HG03280 (cell line): ENCODE measurements around the gene BCL2L2.
"Not testable (repeated sequence)": the region's sequence is repeated elsewhere in the genome, so short reads cannot be mapped to it uniquely, and the experiment has no call there.

Source experiments
- ATAC-seq: cut with Tn5 transposase; IDR thresholded peaks from one replicate; pipeline ENCODE4 v1.9.1; 2021; ENCODE audit warnings: mild to moderate bottlenecking, moderate library complexity; ENCODE audit not compliant: unreplicated experiment

Gene BCL2L2

DNA sequence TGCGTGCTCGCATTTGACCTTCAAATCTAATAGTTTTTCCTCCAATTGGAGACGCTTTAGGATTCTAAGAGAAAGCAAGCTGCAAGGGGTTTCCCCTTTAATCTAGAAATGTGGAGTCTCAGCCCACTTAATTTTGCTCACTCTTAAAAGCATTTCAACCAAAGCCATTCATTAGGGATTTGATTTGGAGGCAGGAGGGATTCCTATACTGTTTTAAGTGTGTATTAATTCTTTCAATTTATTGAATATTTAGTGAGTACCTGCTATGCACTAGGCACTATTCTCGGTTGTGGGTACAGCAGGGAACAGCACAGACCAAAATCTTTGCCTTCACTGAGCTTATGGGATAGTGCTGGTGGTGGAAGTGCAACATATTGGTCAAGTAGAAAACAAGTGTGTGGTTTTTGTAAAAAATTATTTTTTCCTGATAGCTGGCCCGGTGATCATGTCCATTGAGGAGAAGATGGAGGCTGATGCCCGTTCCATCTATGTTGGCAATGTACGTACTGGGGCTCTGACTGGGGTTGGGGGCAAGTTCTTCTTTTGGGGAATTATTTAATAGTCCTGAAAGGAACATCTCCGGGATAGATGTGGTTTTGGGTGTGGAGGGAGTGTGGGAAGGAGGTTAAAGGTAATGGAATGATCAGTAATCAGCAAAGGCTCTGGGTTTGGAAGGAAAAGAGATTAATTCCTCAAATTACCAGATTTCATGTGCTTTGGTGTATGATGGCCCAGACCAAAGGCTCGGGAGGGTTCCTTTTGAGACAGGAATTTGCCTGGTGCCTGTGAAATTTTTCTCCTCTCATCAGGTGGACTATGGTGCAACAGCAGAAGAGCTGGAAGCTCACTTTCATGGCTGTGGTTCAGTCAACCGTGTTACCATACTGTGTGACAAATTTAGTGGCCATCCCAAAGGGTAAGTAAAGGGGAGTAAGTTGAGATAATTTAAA, 16.2 kb downstream of the BCL2L2 start:
- no peak for ATAC-seq

DNA sequence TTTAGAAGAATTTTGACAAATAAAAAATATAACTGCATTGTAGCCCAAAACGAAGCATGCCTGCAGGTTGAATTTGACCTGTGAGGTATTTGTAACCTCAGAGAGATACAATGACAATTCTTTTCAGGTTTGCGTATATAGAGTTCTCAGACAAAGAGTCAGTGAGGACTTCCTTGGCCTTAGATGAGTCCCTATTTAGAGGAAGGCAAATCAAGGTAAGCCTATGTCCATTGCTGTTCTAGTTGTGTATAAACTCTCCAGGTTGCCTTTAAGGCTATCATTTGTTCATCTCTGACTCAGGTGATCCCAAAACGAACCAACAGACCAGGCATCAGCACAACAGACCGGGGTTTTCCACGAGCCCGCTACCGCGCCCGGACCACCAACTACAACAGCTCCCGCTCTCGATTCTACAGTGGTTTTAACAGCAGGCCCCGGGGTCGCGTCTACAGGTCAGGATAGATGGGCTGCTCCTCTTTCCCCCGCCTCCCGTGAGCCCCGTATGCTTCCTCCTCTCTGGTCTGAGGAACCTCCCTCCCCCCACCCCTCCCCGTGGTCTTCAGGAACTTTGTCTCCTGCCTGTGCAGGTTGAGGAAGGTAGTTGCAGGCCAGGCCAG, 17.3 kb downstream of the BCL2L2 start:
- no peak for ATAC-seq

DNA sequence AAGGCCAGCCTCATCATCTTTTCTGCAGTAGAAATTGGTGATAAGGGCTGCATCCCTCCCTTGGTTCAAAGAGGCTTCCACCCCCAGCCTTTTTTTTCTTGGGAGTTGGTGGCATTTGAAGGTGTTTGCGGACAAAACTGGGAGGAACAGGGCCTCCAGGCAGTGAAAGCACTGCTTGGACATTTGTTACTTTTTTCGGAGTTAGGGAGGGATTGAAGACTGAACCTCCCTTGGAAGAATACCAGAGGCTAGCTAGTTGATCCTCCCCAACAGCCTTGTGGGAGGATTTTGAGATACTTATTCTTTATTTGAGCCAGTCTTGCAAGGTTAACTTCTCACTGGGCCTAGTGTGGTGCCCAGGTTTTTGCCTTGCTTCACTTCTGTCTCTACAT, 17.8 kb downstream of the BCL2L2 start:
- ATAC-seq: no peak

DNA sequence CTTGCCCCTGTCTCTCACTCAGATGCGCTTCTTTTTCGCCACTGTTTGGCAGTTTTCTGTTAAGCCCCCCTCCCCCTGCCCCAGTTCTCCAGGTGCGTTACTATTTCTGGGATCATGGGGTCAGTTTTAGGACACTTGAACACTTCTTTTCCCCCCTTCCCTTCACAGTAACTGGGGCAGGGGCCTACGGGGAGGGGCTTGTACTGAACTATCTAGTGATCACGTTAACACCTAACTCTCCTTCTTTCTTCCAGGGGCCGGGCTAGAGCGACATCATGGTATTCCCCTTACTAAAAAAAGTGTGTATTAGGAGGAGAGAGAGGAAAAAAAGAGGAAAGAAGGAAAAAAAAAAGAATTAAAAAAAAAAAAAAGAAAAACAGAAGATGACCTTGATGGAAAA, 18.4 kb downstream of the BCL2L2 start:
- ATAC-seq: no peak

DNA sequence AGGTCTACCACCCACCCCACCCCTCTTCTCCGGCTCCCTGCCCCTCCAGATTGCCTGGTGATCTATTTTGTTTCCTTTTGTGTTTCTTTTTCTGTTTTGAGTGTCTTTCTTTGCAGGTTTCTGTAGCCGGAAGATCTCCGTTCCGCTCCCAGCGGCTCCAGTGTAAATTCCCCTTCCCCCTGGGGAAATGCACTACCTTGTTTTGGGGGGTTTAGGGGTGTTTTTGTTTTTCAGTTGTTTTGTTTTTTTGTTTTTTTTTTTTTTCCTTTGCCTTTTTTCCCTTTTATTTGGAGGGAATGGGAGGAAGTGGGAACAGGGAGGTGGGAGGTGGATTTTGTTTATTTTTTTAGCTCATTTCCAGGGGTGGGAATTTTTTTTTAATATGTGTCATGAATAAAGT, 19.1 kb downstream of the BCL2L2 start:
- not testable (repeated sequence) for ATAC-seq

DNA sequence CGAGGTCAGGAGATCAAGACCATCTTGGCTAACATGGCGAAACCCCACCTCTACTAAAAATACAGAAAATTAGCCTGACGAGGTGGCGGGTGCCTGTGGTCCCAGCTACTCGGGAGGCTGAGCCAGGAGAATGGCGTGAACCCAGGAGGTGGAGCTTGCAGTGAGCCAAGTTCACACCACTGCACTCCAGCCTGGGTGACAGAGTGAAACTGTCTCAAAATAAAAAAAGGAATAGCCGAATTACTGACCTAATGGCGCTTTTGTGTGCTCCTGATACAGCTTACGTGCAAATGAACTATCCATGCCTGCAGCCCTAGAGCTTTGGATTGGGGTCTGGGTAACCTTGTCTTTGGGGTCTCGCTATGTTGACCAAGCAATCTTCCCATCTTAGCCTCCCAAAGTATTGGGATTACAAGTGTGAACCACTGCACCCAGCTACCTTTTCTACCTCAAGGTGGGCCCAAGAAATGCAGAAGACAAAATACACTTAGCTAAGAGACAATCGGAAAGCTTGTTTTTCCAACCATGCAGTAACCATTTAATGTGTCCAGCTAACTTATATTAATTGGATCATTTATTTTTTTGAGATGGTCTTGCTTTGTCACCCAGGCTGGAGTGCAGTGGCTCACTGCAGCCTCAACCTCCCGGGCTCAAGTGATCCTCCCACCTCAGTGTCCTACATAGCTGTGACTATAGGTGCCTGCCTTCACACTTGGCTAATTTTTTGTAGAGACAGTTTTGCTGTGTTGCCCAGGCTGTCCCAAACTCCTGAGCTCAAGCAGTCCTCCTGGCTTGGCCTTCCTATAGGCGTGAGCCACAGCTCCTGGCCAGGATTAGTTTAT, 20.1 kb downstream of the BCL2L2 start:
- ATAC-seq: no peak

DNA sequence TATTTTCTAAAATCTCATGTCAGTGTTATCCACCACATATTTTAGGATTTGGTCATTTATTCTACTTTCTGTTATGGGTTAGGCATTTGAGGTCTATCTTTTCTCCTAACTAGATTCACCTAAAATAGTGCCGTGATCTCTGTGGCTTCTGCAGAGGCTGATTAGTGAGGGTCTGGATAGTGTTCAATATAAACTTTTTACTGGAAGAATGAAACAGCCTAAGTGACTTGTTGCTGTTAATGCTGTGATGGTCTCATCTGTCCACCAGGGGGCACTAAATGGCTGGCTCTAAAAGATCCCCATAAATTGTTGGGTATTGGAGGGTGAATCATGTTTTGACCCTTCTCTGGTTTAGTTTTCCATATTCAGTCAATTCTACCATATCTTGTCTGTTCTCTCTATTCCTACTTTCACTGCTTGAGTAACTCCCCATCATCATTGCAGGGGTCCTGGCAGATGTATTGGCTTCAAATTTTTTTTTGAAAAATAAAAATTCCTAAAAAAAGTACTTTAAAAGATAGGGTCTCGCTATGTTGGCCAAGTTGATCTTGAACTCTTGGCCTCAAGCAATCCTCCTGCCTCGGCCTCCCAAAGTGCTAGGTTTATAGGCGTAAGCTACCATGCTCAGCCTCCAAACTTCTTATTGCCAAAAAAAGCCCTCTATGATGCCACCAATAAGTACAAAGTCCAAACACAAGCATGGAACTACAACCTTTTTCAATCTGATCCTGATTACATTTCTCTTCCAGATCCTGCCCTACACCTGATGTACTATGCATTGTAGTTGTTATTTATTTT, 21.5 kb downstream of the BCL2L2 start:
- ATAC-seq: no peak

DNA sequence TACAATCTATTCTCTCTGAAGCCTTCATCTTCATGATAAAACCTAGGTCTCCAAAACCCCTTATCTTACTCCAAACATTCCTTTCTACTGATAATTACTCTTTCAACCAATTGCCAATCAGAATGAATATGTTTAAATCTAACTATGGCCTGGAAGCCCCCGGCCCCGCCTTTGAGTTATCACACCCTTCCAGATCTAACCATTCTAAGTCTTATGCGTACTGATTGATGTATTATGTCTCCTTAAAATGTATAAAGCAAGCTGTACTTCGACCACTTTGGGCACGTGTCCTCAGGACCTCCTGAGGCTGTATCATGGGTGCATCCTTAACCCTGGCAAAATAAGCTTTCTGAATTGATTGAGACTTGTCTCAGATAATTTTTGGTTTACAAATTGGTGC, 29.0 kb downstream of the BCL2L2 start:
- ATAC-seq: no peak

DNA sequence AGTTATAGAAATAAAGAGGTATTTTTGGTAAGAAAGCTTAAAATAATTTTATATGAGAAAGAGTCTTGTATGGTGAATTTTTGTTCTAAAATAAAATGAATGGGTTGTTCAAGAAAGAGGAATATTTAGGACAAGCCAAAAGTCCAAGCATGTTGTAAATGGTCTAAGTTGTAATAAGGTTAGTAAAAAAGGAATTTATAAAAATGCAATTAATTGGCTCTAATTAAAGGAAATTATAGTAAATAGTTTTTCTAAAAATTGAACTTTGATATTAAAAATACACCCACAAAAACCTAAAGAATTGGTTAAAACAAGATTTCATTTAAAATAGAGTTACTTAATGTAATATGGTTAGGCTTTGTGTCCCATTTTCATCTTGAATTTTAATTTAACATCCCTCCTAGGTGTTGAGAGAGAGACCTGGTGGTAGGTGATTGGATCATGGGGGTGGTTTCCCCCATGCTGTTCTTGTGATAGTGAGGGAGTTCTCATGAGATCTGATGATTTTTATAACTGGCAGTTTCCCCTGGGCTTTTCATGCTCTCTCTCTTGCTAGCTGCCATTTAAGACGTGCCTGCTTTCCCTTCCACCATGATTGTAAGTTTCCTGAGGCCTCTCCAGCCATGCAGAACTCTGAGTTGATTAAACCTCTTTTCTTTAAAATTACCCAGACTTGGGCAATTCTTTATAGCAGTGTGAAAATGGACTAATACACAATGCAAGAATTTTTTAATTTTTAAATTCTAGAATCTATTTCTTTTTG, 33.1 kb downstream of the BCL2L2 start:
- ATAC-seq: no peak

DNA sequence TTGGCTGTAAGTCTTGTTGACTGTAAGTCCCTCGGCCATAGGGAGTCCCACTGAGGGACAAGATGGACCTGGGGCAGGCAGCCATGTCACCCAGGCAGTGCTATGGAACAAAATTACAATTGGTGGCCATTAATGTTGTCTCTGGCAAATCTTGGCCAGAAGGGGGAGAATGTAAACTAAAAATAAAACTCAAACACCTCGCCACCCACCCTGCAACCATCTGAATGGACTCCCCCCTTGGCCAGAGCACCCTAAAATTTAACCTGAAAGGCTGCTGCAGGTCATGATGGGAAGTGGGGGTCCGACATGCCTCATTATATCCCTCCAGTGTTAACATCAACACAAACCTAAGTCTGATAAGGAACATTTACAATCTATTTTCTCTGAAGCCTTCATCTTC, 37.8 kb downstream of the BCL2L2 start:
- ATAC-seq: no peak

DNA sequence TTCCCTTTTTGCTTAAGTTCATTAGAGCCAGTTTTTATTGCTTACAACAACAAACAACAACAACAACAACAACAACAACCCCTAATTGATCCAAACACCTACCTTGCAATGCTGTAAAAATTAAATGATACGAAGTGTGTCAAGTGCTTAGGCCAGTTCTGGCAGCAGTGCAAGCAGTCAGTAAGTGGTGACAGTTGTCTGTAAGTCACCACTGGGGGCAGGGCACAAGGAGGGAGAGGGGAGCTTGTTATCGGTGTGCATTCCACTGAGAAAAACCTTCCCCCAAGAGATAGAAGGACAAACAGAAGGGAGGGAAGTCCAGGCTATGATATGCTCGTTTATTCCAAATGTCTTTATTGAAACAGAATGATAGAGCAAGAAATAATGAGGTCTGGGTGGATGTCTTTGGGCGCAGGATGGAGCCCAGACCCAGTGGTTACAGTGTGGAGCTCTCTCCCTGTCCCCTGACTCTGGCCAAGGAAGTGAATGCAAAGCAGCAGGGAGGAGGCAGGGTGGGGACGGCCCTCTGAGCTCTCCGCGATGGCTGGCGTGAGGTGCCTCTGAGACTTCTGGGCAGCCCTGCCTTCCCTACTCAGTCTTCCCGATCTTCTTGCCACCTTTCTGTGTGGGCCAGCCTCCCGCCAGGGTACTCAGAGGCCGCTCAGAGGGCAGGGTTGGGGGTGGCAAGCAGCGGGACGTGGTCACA, 39.5 kb downstream of the BCL2L2 start:
- no peak for ATAC-seq

DNA sequence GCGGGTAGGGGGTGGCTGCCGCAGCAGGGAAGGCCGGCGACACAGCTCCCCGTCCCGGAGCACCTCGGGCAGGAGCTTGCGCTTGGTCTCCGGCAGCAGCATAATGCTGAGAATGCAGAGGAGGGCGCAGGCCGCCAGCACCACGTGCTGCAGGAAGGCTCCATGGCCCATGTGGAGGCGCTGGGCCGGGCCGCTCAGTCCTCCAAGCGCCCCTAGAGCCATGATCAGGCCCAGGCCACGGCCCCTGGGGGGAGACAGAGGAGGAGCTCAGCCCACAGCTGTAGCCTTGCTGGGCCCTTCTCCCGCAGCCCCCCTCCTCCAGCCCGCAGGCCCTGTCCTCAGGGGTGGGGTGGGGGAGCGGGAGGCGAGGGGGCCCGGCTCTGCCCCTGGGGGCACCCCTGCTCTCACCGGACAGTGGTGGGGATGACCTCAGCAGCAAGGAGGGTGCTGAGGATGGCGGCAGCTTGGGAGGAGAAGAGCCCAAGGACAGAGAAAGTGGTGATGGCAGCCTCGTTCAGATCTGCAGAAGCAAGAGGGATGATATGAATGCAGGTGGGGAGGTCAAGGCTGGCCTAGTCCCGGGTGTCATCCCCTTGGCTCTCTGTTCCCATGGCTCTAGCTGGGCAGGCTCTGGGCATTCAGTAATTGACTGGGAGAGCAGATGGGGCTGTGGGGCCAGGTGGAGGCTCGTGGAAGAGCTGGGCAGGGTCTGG, 40.2 kb downstream of the BCL2L2 start:
- no peak for ATAC-seq

DNA sequence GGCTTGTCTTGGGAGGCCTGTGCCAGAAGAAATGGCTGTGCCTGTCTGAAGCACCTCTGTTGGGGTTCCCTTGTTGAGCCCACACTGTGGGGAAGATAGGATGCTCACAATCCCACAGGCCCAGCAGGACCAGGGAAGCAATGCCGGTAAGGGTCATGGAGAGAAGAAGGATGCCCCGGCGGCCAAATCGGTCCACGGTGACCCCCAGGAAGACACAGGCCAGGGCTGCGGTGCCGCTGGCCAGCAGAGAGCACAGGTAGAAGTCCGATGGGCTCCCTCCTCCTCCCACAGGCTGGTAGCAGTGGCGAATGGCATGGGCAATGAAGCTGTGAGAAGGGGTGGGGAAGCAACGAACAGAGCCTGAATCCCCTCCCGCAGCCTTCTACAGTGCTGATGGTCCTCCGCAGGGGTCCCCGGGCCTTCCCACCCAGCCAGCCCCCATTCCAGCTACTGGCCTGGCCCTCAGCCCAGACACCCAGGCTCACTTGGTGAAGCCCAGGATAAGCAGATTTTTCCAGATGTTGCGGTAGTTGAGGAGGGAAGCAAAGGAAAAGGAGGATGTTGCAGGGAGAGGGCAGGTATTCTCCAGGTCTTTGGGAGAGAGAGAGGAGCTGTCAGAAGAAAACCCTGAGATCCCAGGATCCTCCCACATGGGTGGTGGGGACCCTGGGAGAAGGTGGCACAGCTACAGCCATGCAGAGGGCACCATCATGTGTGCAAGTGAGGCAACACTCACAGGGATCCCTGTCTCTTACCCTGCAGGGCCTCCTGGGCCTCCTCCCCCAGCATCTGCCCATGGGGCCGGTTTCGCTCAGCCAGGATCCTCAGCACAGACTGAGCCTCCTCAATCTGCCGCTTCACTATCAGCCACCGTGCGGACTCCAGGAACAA, 41.0 kb downstream of the BCL2L2 start:
- no peak for ATAC-seq

DNA sequence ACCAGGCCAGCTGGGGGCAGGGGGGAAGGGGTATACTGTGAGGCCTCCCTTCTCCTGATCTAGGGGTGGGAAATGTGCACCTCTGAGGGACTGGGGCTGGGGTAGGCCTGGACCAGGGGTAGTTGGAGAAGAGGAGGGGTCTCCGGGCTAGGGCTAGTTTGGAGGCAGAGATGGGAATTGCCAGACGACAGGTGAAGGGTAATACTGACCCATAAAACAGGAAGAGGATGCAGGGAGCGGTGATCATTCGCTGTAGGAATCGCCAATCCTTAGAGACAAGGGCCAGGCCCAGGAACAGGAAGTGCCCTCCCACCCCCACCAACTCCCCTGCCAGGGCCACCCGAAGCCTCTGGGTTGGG, 41.6 kb downstream of the BCL2L2 start:
- no peak for ATAC-seq

DNA sequence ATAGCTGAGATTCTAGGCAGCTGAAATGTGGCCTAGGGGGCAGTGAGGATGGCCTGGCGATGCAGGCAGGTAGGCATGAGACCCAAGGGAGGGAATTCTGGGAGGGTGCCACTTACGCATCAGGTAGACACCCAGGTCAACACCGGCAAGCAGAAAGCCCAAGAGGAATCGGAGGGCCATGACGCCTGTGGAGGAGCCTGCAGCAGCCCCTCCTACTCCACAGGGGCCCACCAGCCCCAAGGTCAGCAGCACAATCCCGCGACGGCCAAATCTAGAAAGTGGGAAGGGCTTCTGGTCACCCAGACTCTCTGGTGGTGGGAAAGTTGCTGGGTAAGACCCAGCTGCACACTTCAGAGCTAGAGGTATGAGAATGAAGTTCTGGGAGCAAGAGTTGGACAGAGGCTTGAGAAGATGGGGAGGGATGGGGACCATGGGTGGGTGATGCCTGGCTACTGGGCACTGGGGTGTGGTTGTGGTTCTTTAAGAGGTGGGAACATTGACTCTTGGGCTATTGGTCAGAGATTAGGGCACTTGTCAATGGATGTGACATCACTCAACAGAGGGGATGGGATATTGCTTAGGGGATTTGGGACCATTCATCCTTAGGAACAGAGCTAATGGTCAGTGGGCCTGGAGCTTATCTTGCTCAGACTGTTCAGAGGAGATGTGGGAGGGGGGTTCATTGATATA, 42.7 kb downstream of the BCL2L2 start:
- no peak for ATAC-seq

DNA sequence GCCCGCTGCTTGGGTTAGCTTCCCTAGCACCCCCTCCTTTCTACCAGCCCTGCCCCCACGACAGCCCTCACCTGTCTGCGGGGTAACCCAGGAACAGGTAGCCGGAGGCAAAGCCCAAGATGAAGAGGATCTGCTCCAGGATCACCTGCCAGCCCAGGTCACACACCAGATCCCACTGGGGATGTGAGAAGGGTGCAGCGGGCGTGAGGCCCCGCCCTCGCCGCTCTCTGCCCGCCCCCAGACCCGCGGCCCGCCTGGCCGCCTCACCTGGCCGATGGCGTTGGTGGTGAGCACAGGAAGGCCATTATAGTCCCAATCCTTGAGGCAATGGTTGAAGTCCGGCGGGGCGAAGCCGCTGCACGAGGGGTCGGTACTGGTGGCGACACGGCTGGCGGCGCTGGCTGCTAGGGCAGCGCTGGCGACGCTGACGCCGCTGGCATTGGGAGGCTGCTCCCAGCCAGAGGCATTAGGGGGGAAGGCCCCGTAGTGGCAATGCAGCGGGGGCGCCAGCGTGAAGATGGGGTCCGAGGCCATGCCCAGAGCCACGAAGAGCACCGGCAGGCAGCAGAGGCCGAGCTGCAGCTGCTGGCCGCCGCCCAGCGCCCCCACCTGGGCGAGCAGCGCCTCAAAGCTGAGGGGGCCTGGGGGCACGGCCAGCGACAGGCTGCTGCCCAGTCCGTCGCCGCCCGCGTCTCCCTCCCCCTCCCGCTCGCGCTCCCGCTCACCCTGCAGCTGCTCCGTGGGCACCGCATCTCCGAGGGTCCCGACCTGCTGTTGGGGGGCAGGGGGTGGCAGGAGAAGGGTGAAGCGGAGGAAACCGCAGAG, 45.3 kb downstream of the BCL2L2 start:
- ATAC-seq: no peak
